GM12865 (cell line): ENCODE results near the gene CLRN2.

Source experiments
- DNase-seq: peaks from one replicate; pipeline ENCODE4 v3.0.0; 2010; ENCODE audit warnings: low read depth
- H3K4me3 ChIP-seq: 2 replicates; pipeline ENCODE4 v1.5.1; 2011; ENCODE audit warnings: mild to moderate bottlenecking, low read depth, low read length, control low read depth
- TF ChIP-seq, protein P1 (sequence below): IDR thresholded peaks from 2 replicates; pipeline ENCODE4 v1.5.1; 2011; ENCODE audit warnings: low read length, control low read depth, low read depth, inconsistent platforms; ENCODE audit not compliant: insufficient read depth; ENCODE audit errors: missing control alignments

CLRN2 gene

DNA sequence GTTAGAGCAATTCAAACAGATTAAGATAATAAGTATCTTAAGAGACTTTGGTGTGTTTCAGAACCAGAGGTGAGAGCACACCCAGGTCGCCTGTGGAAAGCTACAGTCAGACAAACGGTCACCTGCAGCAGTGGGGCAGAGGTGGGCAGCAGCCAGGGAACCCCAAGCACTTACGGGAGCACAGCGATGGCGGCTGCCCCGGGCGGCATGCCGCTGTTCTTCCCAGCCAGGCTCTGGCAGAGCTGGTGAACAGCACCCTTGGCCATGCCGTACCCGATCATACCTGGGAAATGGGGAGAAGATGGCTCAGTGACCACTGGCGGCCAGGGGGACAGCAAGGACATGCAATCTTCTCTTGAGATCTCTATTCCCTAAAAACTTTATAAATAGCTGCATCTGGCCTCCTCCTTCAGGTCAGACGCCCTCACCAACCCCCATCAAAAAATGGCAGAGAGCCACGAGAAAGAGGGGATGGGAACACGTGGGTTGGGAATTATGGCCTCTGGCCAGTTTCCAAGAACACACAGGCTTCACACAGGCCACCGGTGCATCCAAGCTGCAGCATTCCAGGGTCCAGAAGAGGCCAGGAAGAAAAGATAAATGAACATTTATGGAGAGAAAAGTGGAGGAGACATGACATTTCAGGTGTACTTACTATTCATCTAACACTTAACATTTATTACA lies 22.8 kb upstream of the CLRN2 start:
- no peak for DNase-seq
- TF ChIP-seq, protein P1, sequence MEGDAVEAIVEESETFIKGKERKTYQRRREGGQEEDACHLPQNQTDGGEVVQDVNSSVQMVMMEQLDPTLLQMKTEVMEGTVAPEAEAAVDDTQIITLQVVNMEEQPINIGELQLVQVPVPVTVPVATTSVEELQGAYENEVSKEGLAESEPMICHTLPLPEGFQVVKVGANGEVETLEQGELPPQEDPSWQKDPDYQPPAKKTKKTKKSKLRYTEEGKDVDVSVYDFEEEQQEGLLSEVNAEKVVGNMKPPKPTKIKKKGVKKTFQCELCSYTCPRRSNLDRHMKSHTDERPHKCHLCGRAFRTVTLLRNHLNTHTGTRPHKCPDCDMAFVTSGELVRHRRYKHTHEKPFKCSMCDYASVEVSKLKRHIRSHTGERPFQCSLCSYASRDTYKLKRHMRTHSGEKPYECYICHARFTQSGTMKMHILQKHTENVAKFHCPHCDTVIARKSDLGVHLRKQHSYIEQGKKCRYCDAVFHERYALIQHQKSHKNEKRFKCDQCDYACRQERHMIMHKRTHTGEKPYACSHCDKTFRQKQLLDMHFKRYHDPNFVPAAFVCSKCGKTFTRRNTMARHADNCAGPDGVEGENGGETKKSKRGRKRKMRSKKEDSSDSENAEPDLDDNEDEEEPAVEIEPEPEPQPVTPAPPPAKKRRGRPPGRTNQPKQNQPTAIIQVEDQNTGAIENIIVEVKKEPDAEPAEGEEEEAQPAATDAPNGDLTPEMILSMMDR: no peak
- H3K4me3 ChIP-seq: no peak overlapping the region

DNA sequence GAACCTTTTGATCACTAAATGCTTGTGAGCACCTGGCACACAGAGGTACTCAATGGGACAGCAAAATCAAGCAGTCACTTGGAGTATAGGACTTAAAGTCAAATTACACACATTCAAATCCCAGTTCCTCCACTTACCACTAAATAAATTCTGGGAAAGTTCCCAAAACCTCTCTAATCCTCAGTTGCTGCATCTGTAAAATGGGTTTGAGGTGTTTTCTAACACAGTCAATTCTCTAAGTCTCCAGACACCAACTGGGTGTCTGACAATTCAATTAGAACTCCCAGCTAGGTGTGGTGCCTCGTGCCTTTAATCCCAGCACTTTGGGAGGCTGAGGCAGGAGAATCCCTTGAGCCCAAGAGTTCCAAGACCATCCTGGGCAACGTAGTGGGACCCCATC lies 22.1 kb upstream of the CLRN2 start:
- TF ChIP-seq, protein P1: no peak
- no peak overlapping the region for H3K4me3 ChIP-seq
- no peak for DNase-seq

DNA sequence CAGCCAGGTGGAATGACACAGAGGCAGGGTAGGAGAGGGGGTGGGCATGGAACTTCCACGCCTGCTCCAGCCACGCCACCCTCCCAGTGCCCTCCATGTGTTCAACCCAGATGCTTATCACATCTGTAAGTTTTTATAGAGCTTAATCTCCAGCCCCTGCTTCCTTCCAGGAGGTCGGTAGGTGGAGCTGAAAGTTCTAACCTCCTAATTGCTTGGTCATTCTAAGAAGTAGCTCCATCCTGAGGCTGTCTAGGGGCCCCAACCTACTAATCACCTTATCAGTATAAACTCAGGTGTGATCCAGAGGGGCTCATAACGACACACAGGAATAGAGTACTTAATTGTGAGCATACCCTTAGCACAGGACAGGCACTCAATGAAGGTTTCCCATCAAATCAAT lies 21.3 kb upstream of the CLRN2 start:
- DNase-seq: no peak
- TF ChIP-seq, protein P1: no peak

DNA sequence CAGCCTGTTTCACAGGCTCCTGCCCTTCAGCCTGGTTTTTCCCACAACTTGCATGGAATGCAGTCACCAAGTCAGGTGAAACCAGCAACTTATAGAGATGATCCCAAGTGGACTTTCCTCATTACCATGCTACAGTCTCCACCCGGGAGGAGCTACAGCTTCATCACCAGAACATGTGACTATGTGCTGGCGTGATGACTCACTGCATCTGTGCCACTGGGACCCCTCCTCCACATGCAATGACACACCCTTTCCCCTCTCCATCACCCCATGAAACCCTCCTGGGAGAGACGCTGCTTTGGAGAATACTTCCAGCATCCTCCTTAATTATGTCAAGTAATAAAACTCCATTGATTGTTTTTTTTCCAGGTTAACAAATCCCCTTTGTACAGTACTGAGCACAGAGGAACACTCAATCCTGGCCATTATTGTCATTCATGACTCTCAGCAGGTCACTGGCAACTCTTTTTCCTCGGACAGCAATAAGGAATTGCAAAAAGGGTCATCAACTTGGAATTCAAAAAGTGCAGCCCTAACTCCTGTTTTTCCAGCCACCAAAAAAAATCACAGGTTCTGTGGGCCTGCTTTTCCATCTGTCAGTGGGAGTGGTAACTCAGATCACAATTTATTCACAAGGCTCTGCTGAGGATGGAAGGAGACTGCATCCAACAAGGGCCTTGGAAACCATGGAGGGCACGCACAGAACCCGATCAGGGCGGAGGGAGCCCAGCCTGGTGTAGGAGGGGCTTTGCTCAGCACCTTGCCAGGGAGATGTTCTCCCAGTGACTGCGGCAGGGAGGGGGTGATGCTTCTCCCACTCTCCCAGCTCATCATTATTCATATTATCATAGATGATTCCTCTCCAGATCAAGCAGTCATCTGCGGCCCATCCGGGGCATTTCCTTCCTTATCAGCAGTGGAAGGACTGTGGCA lies 20.4 kb upstream of the CLRN2 start:
- TF ChIP-seq, protein P1: no peak

More for the DNA sequence above, 21.3 kb upstream of the CLRN2 start:
- H3K4me3 ChIP-seq: no peak overlapping the region

DNA sequence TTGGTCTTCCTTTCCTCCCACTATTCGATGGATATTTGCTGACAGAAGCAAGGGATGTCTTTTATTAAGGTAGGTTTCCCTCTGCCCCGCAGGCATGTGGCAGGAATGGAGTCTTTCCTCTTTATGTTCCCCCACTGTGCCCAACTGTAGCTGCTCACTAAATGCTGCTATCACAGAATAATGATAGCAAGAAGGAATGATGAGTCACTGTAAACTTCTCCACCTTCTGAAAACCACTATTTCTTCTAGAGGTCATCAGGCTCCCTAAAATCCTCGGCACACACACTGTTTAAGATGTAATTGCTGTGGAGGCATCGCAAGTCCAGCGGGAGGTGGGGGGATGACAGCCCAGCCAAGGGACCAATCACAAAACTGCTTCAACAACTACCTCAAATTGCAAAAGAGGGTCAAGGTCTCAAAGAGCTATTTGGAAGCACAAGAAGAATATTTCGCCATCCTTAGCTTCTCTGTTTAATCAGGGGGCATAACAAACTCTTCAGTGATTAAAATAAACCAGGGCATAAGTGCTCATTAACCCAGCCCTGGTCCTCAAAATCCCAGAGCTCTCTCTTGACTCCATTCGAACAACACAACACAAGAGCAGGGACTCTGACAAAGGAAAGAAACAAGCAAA lies 17.0 kb upstream of the CLRN2 start:
- DNase-seq: no peak
- TF ChIP-seq, protein P1: no peak
- no peak overlapping the region for H3K4me3 ChIP-seq

More for the DNA sequence above, 20.4 kb upstream of the CLRN2 start:
- H3K4me3 ChIP-seq: no peak overlapping the region
- DNase-seq: no peak

DNA sequence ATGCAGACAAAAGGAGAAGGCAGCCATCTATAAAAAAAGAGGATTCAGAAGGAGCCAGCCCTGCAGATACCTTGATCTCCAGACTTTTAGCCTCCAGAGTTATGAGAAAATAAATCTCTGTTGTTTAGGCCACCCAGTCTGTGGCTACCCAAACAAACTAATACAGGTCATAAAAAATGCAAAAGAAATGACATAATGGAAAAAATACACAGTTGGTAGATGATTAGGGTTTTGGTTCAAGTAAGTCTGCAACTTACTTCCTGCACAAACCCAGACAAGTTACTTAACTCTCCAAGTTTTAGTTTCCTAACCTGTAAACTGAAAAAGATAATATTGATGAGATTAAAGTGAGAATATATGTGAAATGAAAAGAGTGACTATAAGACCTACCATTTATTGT lies 14.4 kb upstream of the CLRN2 start:
- H3K4me3 ChIP-seq: no peak overlapping the region
- DNase-seq: no peak
- TF ChIP-seq, protein P1: no peak
